ENCODE results near the gene PPEF1.
"Not testable (repeated sequence)": the region's sequence is repeated elsewhere in the genome, so short reads cannot be mapped to it uniquely, and the experiment has no call there.

PPEF1 gene

DNA sequence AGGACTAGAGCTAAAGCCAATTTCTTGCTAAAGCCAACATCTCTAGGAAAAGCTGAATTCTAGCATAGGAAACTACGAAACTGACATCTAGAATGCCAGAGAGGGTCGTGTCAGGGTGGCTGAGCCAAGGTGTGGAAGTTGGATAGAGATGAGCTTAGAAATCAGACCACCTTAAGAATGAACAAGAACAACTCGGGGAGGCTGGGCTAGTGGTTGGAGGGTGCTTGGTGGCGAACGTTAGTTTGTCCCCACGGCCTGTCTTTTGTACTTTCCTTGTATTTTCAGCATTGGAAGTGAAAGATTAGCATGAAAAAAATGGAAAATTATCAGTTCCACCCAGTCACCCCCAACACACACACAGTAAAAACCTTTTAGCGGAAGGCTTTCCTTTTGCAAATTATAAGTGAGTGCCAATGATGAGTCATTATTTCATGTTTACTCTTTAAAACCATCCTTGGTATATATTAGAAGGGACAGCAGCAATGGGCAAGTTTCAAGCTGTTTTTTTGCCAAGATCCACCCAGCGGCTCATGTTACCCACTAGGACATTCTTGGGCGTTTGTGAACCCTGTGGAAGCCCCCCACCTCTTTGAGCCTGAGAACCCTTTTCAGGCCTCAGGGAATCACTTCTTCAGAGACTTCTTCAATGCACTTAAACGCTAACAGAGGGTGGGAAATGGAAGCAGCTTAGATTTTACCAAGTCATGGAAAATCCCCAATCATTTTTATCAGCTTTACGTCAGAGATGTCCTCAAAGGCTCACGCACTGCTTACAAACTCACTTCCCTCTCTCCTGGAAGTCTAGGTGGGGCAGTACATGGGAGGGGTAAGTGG, 4.9 kb upstream of the PPEF1 start:
- peaks cover 12% of the 10 kb centered on the region for H3K4me1 ChIP-seq (ENCODE audit: control insufficient read depth, insufficient read depth, low read length)
- no peaks in the 10 kb centered on the region for H3K36me3 ChIP-seq (ENCODE audit: control insufficient read depth, insufficient read depth, low read length)
- H3K27me3 ChIP-seq (ENCODE audit: control insufficient read depth, insufficient read depth, low read length) = no peaks in the 10 kb centered on the region
- H3K4me3 ChIP-seq (ENCODE audit: low read depth, low read length) = no peak overlapping the region
- no peak overlapping the region for H3K9ac ChIP-seq (ENCODE audit: low read length)
- no peak overlapping the region for H3K27ac ChIP-seq (ENCODE audit: low read depth, low read length)
- H3K9me3 ChIP-seq (ENCODE audit: control insufficient read depth, insufficient read depth, low read depth, low read length) = no peaks in the 10 kb centered on the region

DNA sequence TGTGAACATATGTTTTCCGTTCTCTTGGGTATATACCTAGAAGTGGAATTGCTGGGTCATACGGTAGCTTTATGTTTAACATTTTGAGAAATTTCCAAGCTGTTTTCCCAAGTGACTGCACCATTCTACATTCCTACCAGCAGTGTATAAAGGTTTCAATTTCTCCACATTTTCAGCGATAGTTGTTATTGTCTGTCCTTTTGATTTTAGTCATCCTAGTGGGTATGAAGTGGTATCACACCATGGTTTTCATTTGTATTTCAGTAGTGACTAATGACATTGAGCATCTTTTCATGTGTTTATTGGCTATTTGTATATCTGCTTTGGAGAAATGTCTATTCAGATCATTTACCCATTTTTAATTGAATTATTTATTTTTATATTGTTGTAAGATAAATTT, 2.4 kb downstream of the PPEF1 start:
- peaks cover 2% of the 10 kb centered on the region; the same call in 1 of the 2 replicates for H3K4me1 ChIP-seq (ENCODE audit: control insufficient read depth, insufficient read depth, low read length)
- H3K36me3 ChIP-seq (ENCODE audit: control insufficient read depth, insufficient read depth, low read length) = no peaks in the 10 kb centered on the region
- no peak overlapping the region for H3K4me3 ChIP-seq (ENCODE audit: low read depth, low read length)
- no peak overlapping the region for H3K9ac ChIP-seq (ENCODE audit: low read length)
- H3K27ac ChIP-seq (ENCODE audit: low read depth, low read length) = no peak overlapping the region
- no peaks in the 10 kb centered on the region; the same call in 1 of the 2 replicates for H3K9me3 ChIP-seq (ENCODE audit: control insufficient read depth, insufficient read depth, low read depth, low read length)
- no peaks in the 10 kb centered on the region for H3K27me3 ChIP-seq (ENCODE audit: control insufficient read depth, insufficient read depth, low read length)

- no peak overlapping the region for H3K9ac ChIP-seq (ENCODE audit: low read length)
- H3K4me1 ChIP-seq (ENCODE audit: control insufficient read depth, insufficient read depth, low read length) = peaks cover 3% of the 10 kb centered on the region; the same call in 1 of the 2 replicates
- H3K9me3 ChIP-seq (ENCODE audit: control insufficient read depth, insufficient read depth, low read depth, low read length) = no peaks in the 10 kb centered on the region; the same call in 1 of the 2 replicates
- H3K27me3 ChIP-seq (ENCODE audit: control insufficient read depth, insufficient read depth, low read length) = no peaks in the 10 kb centered on the region
- H3K36me3 ChIP-seq (ENCODE audit: control insufficient read depth, insufficient read depth, low read length) = no peaks in the 10 kb centered on the region
- no peak overlapping the region for H3K27ac ChIP-seq (ENCODE audit: low read depth, low read length)
- H3K4me3 ChIP-seq (ENCODE audit: low read depth, low read length) = no peak overlapping the region
These were observed 7.5 kb downstream of the PPEF1 start for GRCh38 chrX:18714910-18715309.

GRCh38 chrX:18719852-18720251, 12.4 kb downstream of the PPEF1 start:
- Histone ChIP-seq H3K9me3 (ENCODE audit: control insufficient read depth, insufficient read depth, low read depth, low read length) (no peaks in the 10 kb centered on the region), H3K4me3 (ENCODE audit: low read depth, low read length) (no peak overlapping the region), H3K36me3 (ENCODE audit: control insufficient read depth, insufficient read depth, low read length) (no peaks in the 10 kb centered on the region), H3K27me3 (ENCODE audit: control insufficient read depth, insufficient read depth, low read length) (no peaks in the 10 kb centered on the region), H3K9ac (ENCODE audit: low read length) (no peak overlapping the region), H3K4me1 (ENCODE audit: control insufficient read depth, insufficient read depth, low read length) (peaks cover 12% of the 10 kb centered on the region), H3K27ac (ENCODE audit: low read depth, low read length) (no peak overlapping the region)

DNA sequence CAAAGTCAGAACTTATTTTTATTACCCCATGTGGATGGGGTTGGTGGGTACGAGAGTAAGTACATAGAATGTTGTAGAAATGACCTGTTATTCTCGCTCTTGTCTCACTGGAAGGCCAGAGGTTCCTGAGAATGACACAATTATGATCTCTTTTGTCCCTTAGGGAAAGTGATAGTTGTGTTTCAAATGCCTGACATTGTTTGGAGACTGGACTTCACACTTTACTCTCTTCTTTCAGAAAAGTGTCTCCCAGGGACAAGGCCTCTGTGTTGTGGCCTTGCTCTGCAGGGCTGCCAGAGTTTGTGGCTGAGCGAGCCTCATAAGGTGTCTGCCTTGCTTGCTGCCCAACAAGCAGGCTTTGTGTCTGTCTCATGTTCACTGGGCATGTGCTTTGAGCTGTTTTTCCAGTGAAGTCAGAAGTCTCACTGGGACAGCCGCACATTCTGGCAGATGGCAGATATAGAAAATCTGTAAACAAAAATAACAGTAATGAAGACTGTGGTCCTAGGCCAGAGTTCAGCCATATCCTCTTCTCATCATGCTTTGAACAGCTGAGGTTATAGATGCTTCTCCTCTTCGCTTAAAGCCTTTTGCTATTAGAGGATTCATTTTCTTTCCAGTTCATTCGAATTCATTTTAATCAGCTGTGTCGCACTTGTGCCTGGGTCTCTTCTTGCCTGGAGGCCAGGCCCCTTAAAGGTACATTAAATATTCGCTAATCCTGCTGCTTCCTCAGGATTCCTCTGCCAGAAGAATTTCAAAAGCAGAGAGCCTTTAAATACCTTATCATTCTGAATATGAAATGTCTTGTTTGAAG, 14.4 kb downstream of the PPEF1 start:
- Histone ChIP-seq H3K27me3 (ENCODE audit: control insufficient read depth, insufficient read depth, low read length) (no peaks in the 10 kb centered on the region), H3K36me3 (ENCODE audit: control insufficient read depth, insufficient read depth, low read length) (no peaks in the 10 kb centered on the region), H3K4me3 (ENCODE audit: low read depth, low read length) (no peak overlapping the region), H3K27ac (ENCODE audit: low read depth, low read length) (no peak overlapping the region), H3K9ac (ENCODE audit: low read length) (no peak overlapping the region), H3K9me3 (ENCODE audit: control insufficient read depth, insufficient read depth, low read depth, low read length) (no peaks in the 10 kb centered on the region), H3K4me1 (ENCODE audit: control insufficient read depth, insufficient read depth, low read length) (peaks cover 17% of the 10 kb centered on the region)

GRCh38 chrX:18722500-18723071, 15.1 kb downstream of the PPEF1 start:
- Histone ChIP-seq H3K27ac (ENCODE audit: low read depth, low read length) (no peak overlapping the region), H3K36me3 (ENCODE audit: control insufficient read depth, insufficient read depth, low read length) (no peaks in the 10 kb centered on the region), H3K9me3 (ENCODE audit: control insufficient read depth, insufficient read depth, low read depth, low read length) (no peaks in the 10 kb centered on the region), H3K27me3 (ENCODE audit: control insufficient read depth, insufficient read depth, low read length) (no peaks in the 10 kb centered on the region), H3K9ac (ENCODE audit: low read length) (no peak overlapping the region), H3K4me1 (ENCODE audit: control insufficient read depth, insufficient read depth, low read length) (peaks cover 17% of the 10 kb centered on the region), H3K4me3 (ENCODE audit: low read depth, low read length) (no peak overlapping the region)

- Histone ChIP-seq H3K27me3 (ENCODE audit: control insufficient read depth, insufficient read depth, low read length) (no peaks in the 10 kb centered on the region), H3K4me1 (ENCODE audit: control insufficient read depth, insufficient read depth, low read length) (peaks cover 17% of the 10 kb centered on the region), H3K4me3 (ENCODE audit: low read depth, low read length) (no peak overlapping the region), H3K27ac (ENCODE audit: low read depth, low read length) (no peak overlapping the region), H3K9ac (ENCODE audit: low read length) (no peak overlapping the region), H3K36me3 (ENCODE audit: control insufficient read depth, insufficient read depth, low read length) (no peaks in the 10 kb centered on the region), H3K9me3 (ENCODE audit: control insufficient read depth, insufficient read depth, low read depth, low read length) (no peaks in the 10 kb centered on the region)
These were observed 18.0 kb downstream of the PPEF1 start for GRCh38 chrX:18725310-18725943.

DNA sequence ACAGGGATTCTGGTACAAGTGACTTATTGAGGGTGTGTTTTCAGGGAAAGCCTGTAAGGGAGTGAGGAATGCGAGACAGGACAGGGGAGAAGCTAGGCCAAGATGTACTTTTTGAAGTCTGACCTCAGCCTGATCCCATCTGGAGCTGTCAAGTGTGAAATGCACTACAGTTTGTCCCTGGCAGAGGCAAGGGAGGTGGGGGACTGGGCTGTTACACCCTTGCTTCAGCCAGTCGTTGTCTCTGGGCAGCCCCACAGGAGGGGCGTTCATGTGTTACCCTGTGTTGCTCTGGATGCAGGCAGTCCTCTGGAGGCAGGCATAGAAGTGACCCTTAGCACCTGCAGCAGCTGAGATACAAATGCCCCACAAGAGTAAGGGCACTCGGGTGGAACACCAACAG, 25.8 kb downstream of the PPEF1 start:
- Histone ChIP-seq H3K27me3 (ENCODE audit: control insufficient read depth, insufficient read depth, low read length) (no peaks in the 10 kb centered on the region), H3K27ac (ENCODE audit: low read depth, low read length) (no peak overlapping the region), H3K36me3 (ENCODE audit: control insufficient read depth, insufficient read depth, low read length) (no peaks in the 10 kb centered on the region), H3K4me1 (ENCODE audit: control insufficient read depth, insufficient read depth, low read length) (no peaks in the 10 kb centered on the region), H3K9ac (ENCODE audit: low read length) (no peak overlapping the region), H3K4me3 (ENCODE audit: low read depth, low read length) (no peak overlapping the region), H3K9me3 (ENCODE audit: control insufficient read depth, insufficient read depth, low read depth, low read length) (no peaks in the 10 kb centered on the region)

GRCh38 chrX:18739609-18740008, 32.2 kb downstream of the PPEF1 start:
- not testable (repeated sequence) for H3K4me1 ChIP-seq (ENCODE audit: control insufficient read depth, insufficient read depth, low read length); H3K9me3 ChIP-seq (ENCODE audit: control insufficient read depth, insufficient read depth, low read depth, low read length); H3K36me3 ChIP-seq (ENCODE audit: control insufficient read depth, insufficient read depth, low read length); H3K4me3 ChIP-seq (ENCODE audit: low read depth, low read length); H3K27me3 ChIP-seq (ENCODE audit: control insufficient read depth, insufficient read depth, low read length); H3K9ac ChIP-seq (ENCODE audit: low read length); H3K27ac ChIP-seq (ENCODE audit: low read depth, low read length)

GRCh38 chrX:18748499-18748898, 41.1 kb downstream of the PPEF1 start:
- no peaks in the 10 kb centered on the region for H3K4me1 ChIP-seq (ENCODE audit: control insufficient read depth, insufficient read depth, low read length)
- H3K9ac ChIP-seq (ENCODE audit: low read length) = no peak overlapping the region
- no peak overlapping the region for H3K4me3 ChIP-seq (ENCODE audit: low read depth, low read length)
- no peaks in the 10 kb centered on the region for H3K27me3 ChIP-seq (ENCODE audit: control insufficient read depth, insufficient read depth, low read length)
- H3K9me3 ChIP-seq (ENCODE audit: control insufficient read depth, insufficient read depth, low read depth, low read length) = no peaks in the 10 kb centered on the region
- H3K36me3 ChIP-seq (ENCODE audit: control insufficient read depth, insufficient read depth, low read length) = no peaks in the 10 kb centered on the region
- H3K27ac ChIP-seq (ENCODE audit: low read depth, low read length) = no peak overlapping the region

Measured in HUES6 (cell line).